Stimulated activated CD4-positive, alpha-beta T cell treated with anti-CD3 and anti-CD28 coated beads, Interleukin-1b, Interleukin-23, amount 100 ng/mL, for 4 hours (primary cell): ENCODE results near the gene SRD5A3.

Experiments used
- DNase-seq, 2 donors: peaks; one replicate each; pipeline ENCODE4 v3.0.0-alpha.2; 2020; ENCODE audit warnings: low read depth in 2 of 2

SRD5A3 gene

DNA sequence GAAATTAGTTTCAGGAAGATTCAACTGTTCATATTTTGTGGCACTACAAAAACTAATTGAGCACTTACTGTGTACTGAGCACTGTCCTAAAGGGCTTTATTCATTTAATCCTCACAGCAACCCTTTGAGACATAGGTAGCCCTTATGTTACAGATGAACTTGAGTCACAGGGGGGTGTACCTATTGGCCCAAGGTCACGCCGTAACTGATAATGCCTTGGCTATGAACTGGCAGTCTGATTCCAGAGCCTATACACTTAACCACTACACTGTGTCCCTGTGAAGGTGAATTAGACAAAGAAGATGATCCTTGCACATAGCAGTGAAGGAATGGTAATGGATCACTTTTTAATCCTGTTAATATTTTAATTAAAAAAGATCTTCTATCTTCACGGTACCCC, 61.7 kb downstream of the SRD5A3 start:
- no peak for DNase-seq

DNA sequence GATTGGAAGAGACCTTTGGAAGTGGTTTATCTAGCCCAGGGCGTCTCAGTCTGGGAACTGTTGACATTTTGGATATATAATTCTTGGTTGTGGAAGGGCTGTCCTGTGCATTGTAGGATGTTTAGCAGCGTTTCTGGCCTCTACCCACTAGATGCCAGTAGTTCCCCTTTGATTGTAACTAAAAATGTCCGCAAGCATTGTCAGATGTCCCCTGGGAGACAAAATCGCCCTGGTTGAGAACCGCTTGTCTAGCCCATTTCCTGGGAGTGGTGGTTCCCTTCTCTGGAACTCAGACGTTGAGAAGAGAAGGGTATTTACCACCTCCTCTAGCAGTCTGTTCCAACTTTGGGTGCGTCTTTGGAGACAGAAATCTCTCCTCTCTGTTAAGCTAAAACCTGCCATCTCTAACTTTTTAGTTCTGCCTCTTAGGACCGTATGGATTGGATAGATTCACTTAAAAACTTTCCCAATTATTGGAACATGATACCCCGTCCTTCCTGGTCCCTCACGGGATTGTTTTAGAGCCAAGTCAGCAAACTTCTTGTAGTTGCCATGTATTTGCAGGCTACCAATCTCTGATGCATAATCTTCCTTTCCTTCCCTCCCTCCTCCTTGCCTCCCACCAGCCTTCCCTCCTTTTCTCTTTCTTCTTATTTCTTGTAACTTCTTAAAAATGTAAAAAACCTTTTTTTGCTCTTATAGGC, 63.6 kb downstream of the SRD5A3 start:
- no peak for DNase-seq

- no peak for DNase-seq
Measured at GRCh38 chr4:55410431-55410830, 64.4 kb downstream of the SRD5A3 start.

DNA sequence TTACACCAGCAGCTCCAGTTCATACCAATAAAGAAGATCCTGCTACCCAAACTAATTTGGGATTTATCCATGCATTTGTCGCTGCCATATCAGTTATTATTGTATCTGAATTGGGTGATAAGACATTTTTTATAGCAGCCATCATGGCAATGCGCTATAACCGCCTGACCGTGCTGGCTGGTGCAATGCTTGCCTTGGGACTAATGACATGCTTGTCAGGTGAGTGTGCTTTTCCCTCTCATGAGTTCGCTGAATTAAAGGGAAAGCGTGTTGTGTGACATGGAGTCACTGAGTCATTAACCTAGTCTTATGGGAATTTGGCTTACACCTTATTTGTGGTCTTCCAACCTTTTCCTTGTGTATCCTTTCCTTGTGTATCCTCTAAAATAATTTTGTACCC, 65.6 kb downstream of the SRD5A3 start:
- no peak for DNase-seq

- no peak for DNase-seq
Measured at GRCh38 chr4:55416176-55416575, 70.1 kb downstream of the SRD5A3 start.
